Measurements from ENCODE around the gene PLEKHJ1.

- TF ChIP-seq ZSCAN22 (CRISPR knock-in tag; IDR thresholded peaks at IDR 0.05) (no peak), TAF15 (IDR thresholded peaks at IDR 0.05; ENCODE audit: low read depth, low read length, poor library complexity, severe bottlenecking) (no peak), TCF7L2 (IDR thresholded peaks at IDR 0.05; ENCODE audit: low read depth, low read length) (no peak), YY1 (IDR thresholded peaks at IDR 0.05; ENCODE audit: insufficient read depth, insufficient replicate concordance, low read depth, low read length) (no peak), REL (CRISPR knock-in tag; conservative IDR thresholded peaks at IDR 0.05) (no peak), ETV6 (CRISPR knock-in tag; conservative IDR thresholded peaks at IDR 0.05) (no peak), TFE3 (CRISPR knock-in tag; IDR thresholded peaks at IDR 0.05) (no peak), CTCF (CRISPR knock-in tag; IDR thresholded peaks at IDR 0.05) (no peak), ZNF768 (CRISPR knock-in tag; IDR thresholded peaks at IDR 0.05) (no peak), MAFF (IDR thresholded peaks at IDR 0.05; ENCODE audit: low read depth, low read length) (no peak), EHMT2 (IDR thresholded peaks at IDR 0.05; ENCODE audit: borderline replicate concordance, low read depth, low read length) (no peak), TARDBP (CRISPR knock-in tag; IDR thresholded peaks at IDR 0.05) (no peak), ZNF879 (CRISPR knock-in tag; IDR thresholded peaks at IDR 0.05) (no peak), ZNF687 (CRISPR knock-in tag; IDR thresholded peaks at IDR 0.05) (no peak)
Observed at GRCh38 chr19:2249880-2250765, 14.0 kb upstream of the PLEKHJ1 start.
